Esophagus muscularis mucosa (tissue), 4 donors: ENCODE results near the gene HSPB8. TPM values are rescaled to one million over a fixed set of nuclear protein-coding genes. Genes with fewer than 3 reads are reported as not detected.

Experiments used
- DNase-seq: peaks from one replicate; pipeline ENCODE4 v3.0.0-alpha.2; 2017; ENCODE audit errors: extremely low spot score
- H3K27ac ChIP-seq, 4 donors: fragments of 200-600 bp; sonication (generic); replicated peaks in 1 of 4; 1 replicate in 3 of 4; 2 replicates in 1 of 4; pipeline ENCODE4 v1.5.1; 2016 to 2019; ENCODE audit warnings: mild to moderate bottlenecking in 1 of 4
- H3K27me3 ChIP-seq, 4 donors: fragments of 200-600 bp; sonication (generic); one replicate each; pipeline versions ENCODE4 v1.5.1 to v1.6.0; 2016 to 2019
- H3K36me3 ChIP-seq, 4 donors: fragments of 200-600 bp; sonication (generic); one replicate each; pipeline ENCODE4 v1.5.1; 2016 to 2019
- H3K4me1 ChIP-seq, 4 donors: fragments of 200-600 bp; sonication (generic); one replicate each; pipeline ENCODE4 v1.5.1; 2016 to 2019
- H3K4me3 ChIP-seq, 4 donors: fragments of 200-600 bp; sonication (generic); 1 replicate in 2 of 4; 2 replicates in 2 of 4; pipeline ENCODE4 v1.5.1; 2016 to 2019; ENCODE audit warnings: mild to moderate bottlenecking in 4 of 4, moderate library complexity in 1 of 4
- H3K9me3 ChIP-seq, 4 donors: fragments of 200-600 bp; sonication (generic); 1 replicate in 3 of 4; 2 replicates in 1 of 4; pipeline ENCODE4 v1.5.1; 2016 to 2019
- EP300 ChIP-seq: sonication (generic); formaldehyde crosslinking; IDR thresholded peaks from one replicate; pipeline ENCODE4 v1.6.1; 2017; ENCODE audit warnings: antibody characterized with exemption
- POLR2A ChIP-seq: fragments of 450-650 bp; IDR thresholded peaks from one replicate; pipeline ENCODE4 v1.6.1; 2017; ENCODE audit warnings: antibody characterized with exemption, moderate library complexity, mild to moderate bottlenecking, low read depth
- POLR2AphosphoS5 ChIP-seq, 2 donors: sonication (generic); formaldehyde crosslinking; IDR thresholded peaks; one replicate each; pipeline ENCODE4 v1.6.1; 2017; ENCODE audit warnings: antibody characterized with exemption in 2 of 2
- WGBS: methylation state at CpG from one replicate; pipeline ENCODE4 v1.1.5; 2018; 5-methylcytosine and 5-hydroxymethylcytosine counted together
- intact Hi-C: fragments of 100-400 bp; cut with DNase I; formaldehyde crosslinking; loops from one replicate; pipeline ENCODE4 v1.15.1; 2023
- total RNA-seq, 4 donors: library from RNA; depleted of rRNA; stranded (reverse); fragments of >200 nt; gene quantifications; one replicate each; pipeline versions ENCODE4 v1.1.0 to v1.2.1, GENCODE V29; 2016
- TF ChIP-seq, protein P1 (sequence below), 3 experiments: fragments of 200-600 bp in 2 of 3; fragments of 450-650 bp in 1 of 3; sonication (generic) in 2 of 3; IDR thresholded peaks; one replicate each; pipeline ENCODE4 v1.5.1; 2017 to 2019; ENCODE audit warnings: antibody characterized with exemption in 3 of 3, mild to moderate bottlenecking in 2 of 3, moderate library complexity in 1 of 3

Gene HSPB8
- total RNA-seq, 4 donors from 2014 or later = 416 to 573 (median 443) TPM

DNA sequence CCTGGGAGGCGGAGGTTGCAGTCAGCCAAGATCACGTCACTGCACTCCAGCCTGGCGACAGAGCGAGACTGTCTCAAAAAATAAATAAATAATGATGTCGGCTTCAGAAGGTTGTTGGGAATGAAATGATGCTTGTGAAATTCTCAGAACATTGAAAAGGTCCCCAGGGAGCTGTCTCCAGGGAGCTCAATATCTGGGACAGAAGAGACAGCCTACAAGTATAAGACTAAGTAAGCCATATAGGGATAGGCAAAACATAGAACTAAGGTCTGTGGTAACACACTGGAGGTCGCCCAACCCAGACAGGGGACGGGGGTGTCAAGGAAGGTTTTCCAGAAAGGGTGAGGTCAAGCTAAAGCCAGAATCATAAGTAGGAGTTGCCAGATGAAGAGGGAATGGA lies 29.5 kb upstream of the HSPB8 start:
- H3K4me1 ChIP-seq = peaks cover 0 to 4% (median 1%) of the 10 kb centered on the region in 4 donors
- intact Hi-C loops = no loop called here
- H3K36me3 ChIP-seq = no peaks in the 10 kb centered on the region
- TF ChIP-seq, protein P1, sequence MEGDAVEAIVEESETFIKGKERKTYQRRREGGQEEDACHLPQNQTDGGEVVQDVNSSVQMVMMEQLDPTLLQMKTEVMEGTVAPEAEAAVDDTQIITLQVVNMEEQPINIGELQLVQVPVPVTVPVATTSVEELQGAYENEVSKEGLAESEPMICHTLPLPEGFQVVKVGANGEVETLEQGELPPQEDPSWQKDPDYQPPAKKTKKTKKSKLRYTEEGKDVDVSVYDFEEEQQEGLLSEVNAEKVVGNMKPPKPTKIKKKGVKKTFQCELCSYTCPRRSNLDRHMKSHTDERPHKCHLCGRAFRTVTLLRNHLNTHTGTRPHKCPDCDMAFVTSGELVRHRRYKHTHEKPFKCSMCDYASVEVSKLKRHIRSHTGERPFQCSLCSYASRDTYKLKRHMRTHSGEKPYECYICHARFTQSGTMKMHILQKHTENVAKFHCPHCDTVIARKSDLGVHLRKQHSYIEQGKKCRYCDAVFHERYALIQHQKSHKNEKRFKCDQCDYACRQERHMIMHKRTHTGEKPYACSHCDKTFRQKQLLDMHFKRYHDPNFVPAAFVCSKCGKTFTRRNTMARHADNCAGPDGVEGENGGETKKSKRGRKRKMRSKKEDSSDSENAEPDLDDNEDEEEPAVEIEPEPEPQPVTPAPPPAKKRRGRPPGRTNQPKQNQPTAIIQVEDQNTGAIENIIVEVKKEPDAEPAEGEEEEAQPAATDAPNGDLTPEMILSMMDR (IDR thresholded peaks at IDR 0.05) = no peak
- TF ChIP-seq EP300 (no peak), POLR2AphosphoS5 (IDR thresholded peaks at IDR 0.05) (no peak), POLR2A (no peak)
- no peak overlapping the region for H3K4me3 ChIP-seq
- peaks cover 0 to 17% (median 0%) of the 10 kb centered on the region in 4 donors for H3K27me3 ChIP-seq
- no peak overlapping the region for H3K27ac ChIP-seq
- DNase-seq = no peak
- WGBS = 81% methylated on average over 7 of the region's 7 CpGs
- peaks cover 0 to 15% (median 14%) of the 10 kb centered on the region in 4 donors for H3K9me3 ChIP-seq

DNA sequence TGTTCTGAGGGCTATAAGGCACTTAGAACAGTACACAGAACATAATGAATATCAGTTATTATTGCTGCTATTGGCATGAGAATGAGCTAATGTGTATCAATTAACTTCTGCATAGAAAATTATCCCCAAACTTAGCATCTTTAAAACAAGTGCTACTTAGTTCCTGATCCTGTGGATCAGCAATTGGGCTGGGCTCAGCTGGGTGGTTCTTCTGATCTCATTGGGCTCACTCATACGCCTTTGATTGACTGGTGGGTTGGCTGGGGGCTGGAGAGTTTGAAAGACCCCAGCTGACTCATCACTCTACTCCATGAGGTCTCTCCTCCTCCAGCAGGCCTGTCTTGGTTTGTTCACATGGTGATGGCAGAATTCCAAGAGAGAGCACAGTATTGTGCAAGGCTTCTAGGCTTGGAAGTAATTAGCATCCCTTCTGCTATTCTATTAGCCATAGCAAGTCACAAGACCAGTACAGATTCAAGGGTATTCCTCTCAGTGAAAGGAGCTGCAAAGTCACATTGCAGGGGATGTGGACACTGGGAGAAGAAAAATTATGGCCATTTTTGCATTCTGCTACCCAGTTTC lies 27.2 kb upstream of the HSPB8 start:
- Histone ChIP-seq H3K27ac (no peak overlapping the region), H3K9me3 (peaks cover 0 to 15% (median 14%) of the 10 kb centered on the region in 4 donors), H3K4me1 (peaks cover 3 to 6% (median 5%) of the 10 kb centered on the region in 4 donors), H3K36me3 (no peaks in the 10 kb centered on the region), H3K27me3 (peaks cover 0 to 16% (median 0%) of the 10 kb centered on the region in 4 donors), H3K4me3 (no peak overlapping the region)
- DNase-seq = no peak
- intact Hi-C loops = no loop called here
- TF ChIP-seq, protein P1 (IDR thresholded peaks at IDR 0.05) = no peak
- TF ChIP-seq POLR2A (no peak), EP300 (no peak), POLR2AphosphoS5 (IDR thresholded peaks at IDR 0.05) (no peak)
- 90% methylated on average over 1 of the region's 1 CpG for WGBS

DNA sequence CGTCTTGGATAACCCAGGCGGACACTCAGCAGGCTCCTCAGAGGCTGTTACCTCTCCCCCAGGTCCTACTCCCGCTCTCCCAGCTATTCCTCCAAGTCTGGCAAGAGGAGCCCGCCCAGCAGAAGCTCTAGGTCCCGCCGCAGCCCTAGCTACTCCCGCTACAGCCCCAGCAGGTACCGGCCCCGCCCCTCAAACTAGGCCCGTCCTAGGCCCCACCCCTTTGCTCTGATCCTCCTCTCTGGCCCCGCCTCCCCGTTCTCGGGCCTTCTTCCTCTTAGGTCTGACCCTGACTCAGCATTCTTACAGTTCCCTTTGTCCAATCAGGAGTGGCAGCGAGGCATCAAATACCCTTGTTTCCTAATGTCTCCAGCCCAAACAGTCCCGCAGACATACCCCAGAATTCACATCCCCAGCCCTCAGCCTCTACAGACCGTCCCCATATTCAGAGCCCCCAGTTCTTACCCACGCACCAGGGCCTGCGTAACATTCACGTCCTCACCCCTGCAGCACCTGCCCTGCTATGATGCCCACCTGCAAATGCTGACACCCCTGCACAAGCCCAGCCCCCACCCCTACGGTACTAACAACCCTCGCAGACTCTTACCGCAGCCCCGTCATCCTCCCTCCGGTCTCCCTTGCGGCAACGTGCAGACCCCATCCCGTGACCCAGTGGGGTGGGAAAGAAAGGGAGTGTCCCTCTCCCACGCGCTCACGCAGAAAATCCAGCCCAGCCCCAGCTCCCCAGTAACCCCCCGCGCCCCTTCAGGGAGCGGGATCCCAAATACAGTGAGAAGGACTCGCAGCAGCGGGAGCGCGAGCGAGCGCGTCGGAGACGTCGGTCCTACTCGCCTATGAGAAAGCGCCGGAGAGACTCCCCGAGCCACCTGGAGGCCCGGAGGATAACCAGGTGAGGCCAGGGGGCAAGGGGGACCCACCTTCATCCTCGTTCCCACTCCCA lies 25.0 kb upstream of the HSPB8 start:
- no peak overlapping the region for H3K4me3 ChIP-seq
- 70% methylated on average over 46 of the region's 49 CpGs for WGBS

DNA sequence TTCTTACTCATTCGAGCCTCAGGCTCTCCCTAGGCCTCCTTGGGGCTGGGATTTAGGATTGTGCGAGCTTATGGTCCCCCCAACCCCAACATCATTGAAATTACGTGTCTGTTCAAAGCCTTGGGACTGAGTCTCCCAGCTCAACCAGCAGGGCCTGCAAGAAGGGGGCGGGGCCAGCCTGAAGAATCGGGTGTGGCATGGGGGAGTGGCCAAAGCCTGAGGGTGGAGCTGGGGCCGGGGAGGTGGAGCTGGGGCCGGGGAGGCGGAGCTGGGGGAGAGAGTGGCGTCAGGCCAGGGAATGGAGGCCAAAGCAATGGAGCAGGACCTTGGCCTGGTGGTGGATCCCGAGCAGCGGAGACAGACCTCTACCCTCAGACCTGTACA lies 24.3 kb upstream of the HSPB8 start:
- WGBS = 86% methylated on average over 10 of the region's 11 CpGs
- H3K27ac ChIP-seq = no peak overlapping the region
- H3K9me3 ChIP-seq = peaks cover 0 to 15% (median 14%) of the 10 kb centered on the region in 4 donors
- TF ChIP-seq EP300 (no peak), POLR2A (no peak), POLR2AphosphoS5 (IDR thresholded peaks at IDR 0.05) (no peak)
- TF ChIP-seq, protein P1 (IDR thresholded peaks at IDR 0.05) = no peak
- peaks cover 0 to 16% (median 0%) of the 10 kb centered on the region in 4 donors for H3K27me3 ChIP-seq
- intact Hi-C loops = no loop called here
- peaks cover 0 to 10% (median 5%) of the 10 kb centered on the region in 4 donors for H3K4me1 ChIP-seq
- no peak overlapping the region for H3K4me3 ChIP-seq
- H3K36me3 ChIP-seq = no peaks in the 10 kb centered on the region
- no peak for DNase-seq

More for the DNA sequence above, 25.0 kb upstream of the HSPB8 start:
- Histone ChIP-seq H3K27ac (no peak overlapping the region), H3K9me3 (peaks cover 0 to 15% (median 14%) of the 10 kb centered on the region in 4 donors), H3K27me3 (peaks cover 0 to 16% (median 0%) of the 10 kb centered on the region in 4 donors), H3K4me1 (peaks cover 0 to 10% (median 5%) of the 10 kb centered on the region in 4 donors), H3K36me3 (no peaks in the 10 kb centered on the region)
- intact Hi-C loops = no loop called here
- TF ChIP-seq, protein P1 (IDR thresholded peaks at IDR 0.05) = no peak
- no peak for TF ChIP-seq POLR2A
- no peak for TF ChIP-seq EP300
- TF ChIP-seq POLR2AphosphoS5 (IDR thresholded peaks at IDR 0.05) = no peak
- DNase-seq = no peak
